ENCODE data around the gene DOK1.
A peak's percentile ranks its signal among the peaks of the same experiment; 100 is the strongest.

The DOK1 gene

GRCh38 chr2:74572178-74572925 is 17.8 kb downstream of the DOK1 start:
- DNase-seq: no peak

DNA sequence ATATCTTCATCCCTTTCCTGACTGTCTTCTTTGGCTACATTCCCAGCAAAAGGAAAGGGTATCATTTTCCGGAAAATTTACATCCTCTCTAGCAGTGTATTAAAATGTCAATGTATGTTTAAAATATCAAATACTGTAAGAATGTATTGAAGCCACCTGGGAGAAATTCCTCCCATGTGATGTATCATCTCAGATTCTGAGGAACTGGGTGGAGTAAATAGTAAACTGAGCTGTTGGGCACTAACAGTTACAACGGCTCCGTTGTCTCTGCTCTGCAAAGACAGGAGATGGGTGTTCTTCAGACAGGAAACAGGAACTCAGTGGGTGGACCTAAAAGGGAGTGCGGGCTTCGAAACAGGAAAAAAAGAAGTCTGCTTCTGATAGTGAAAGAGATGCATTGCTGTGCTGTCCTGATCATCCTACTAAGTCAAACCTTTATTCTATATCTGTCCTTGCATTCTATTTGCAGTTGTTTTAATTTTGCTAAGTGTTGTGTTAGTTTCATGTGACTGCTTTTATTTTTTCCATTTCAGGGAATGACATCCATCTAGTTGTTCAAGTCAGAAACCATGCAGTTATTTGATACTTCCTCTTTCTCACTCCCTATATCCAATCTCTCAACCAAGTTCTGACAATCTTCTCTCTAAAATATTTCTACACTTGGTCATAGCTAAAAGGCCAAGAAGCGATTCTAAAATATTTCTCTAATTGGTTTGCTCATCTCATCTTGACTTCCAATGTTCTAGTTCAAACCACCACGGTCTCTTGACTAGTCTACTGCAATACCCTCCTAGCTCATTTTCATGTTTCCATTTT is 19.4 kb downstream of the DOK1 start:
- DNase-seq: no peak

DNA sequence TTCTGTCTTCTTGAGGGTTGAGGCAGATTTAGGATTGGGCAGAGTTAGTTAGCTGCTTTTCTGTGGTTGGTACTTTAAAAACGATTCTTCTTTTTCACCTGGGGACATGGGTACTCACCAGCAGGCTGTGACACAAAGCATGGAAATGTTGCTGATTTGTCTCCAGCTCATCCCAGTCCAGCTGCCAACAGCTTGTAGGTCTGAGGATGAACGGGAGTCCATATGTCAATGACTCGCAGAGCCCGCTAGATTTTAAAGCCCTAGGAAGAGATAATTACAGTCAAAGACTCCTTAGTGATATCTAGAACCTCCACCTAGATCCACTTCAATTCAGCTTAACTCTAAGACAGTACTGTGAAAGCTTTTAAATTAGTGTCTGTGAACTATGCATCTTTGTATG is 20.8 kb downstream of the DOK1 start:
- DNase-seq: no peak

DNA sequence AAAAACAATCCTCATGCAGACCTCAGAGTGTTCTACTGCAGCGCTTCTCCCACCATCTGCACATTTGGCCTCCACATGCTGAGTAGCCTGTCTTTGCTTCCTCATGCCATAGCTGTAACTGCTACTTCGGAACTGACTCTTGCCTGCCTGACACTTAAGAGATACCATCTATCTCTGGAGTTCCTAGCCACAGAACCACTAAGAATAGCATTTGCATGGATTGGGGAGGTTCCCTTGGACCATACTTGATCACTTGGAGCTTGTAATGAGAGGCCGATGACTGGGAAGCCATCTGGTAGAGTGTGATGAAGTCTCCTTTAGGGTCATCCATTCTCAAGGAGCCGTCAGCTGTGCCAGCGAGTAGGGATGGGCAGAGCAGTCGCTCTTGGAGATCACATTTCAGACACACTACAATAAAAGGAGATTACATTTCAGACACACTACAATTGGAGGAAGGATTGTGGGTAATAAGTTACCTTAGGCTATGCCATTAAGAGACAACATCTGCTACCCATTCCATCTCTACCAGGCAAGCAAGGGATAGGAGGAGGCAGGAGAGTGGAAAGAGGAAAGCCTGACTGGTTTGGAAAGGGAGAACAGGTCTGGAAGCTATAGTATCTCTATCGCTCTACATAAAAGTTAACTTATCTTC is 21.8 kb downstream of the DOK1 start:
- DNase-seq: no peak

DNA sequence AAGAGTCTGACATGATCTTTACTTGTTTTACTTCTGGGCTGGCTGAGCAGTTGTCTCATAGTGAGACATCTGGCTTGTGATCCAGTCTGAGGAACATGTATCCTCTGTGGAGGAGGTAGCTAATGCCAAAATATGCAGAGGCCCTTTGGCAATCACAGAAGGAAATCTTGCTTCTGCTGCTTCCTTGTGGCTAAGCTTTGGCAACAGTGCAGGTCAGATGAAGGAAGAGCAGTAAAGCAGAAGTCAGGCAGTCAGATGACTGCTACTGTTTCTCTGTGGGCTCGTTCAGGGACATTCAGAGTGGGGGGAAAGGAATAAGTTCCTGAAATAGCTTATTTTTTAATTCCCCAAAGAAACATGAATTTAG is 22.3 kb downstream of the DOK1 start:
- no peak for DNase-seq

GRCh38 chr2:74577448-74577847 is 22.9 kb downstream of the DOK1 start:
- DNase-seq: no peak

- no peak for DNase-seq
Observed at GRCh38 chr2:74578408-74578807, 23.9 kb downstream of the DOK1 start.

- no peak for DNase-seq
Observed at GRCh38 chr2:74581463-74581862, 26.9 kb downstream of the DOK1 start.

DNA sequence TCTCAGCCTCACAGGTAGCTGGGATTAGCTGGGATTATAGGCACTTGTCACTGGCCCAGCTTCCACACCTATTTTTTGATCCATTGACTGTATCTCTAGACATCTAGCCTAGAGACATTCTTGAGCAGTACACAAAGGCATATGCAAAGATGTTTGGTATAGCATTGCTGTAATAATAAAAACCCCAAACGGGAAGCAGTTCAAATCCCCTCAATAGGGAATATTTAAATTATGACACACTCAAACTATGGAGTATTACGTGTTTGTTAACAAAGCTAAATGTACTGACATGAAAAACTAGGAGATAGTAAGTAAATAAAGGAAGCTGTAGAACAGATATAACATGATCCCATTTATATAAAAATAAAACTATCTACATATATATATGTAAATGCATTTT is 27.7 kb downstream of the DOK1 start:
- no peak for DNase-seq

GRCh38 chr2:74583504-74583903 is 29.0 kb downstream of the DOK1 start:
- DNase-seq: no peak

DNA sequence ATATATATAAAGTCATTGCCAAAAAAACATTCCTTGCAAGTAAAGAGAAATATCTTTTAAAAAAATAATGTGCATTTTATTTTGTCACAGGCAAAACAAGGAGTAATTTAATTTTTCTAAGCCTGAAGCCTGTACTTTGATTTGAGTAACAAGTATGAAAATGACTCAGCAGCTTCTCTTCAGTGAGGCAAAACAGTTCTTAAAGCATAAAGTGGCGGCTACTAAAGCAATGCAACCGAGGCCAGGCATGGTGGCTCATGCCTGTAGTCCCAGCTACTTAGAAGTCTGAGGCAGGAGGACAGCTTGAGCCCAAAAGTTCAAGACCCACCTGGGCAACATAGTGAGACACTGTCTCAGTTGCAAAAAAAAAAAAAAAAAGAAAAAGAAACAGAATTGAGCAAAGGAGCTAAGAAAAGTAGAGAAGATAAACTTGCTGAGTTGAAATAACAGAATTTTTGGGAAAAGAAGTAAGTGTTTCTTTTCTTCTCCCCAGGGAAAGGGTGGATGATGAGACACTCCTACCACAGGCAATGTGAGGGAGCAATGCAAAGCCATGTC is 29.6 kb downstream of the DOK1 start:
- DNase-seq: no peak

- DNase-seq: no peak
Observed at GRCh38 chr2:74585406-74586185, 31.1 kb downstream of the DOK1 start.

GRCh38 chr2:74587664-74588277 is 33.3 kb downstream of the DOK1 start:
- peak; percentile 30 for DNase-seq

DNA sequence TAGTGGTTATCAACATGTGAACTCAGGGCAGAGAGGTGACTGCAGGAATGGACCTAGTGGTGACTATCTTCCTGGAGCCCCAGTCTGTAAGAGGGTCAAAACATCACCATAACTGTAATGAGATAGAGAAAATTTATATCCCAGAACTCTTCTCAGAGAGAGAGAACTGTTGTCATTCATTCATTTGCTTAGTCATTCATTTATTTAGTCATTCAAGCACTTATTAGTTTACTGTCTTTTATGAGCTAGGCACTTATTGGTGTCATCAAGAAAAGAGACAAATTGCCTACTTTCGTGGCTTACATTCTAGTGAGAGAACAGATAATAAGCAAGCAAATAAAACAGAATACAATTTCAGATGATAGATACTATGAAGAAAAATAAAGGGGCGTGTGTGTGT is 34.1 kb downstream of the DOK1 start:
- DNase-seq: no peak

DNA sequence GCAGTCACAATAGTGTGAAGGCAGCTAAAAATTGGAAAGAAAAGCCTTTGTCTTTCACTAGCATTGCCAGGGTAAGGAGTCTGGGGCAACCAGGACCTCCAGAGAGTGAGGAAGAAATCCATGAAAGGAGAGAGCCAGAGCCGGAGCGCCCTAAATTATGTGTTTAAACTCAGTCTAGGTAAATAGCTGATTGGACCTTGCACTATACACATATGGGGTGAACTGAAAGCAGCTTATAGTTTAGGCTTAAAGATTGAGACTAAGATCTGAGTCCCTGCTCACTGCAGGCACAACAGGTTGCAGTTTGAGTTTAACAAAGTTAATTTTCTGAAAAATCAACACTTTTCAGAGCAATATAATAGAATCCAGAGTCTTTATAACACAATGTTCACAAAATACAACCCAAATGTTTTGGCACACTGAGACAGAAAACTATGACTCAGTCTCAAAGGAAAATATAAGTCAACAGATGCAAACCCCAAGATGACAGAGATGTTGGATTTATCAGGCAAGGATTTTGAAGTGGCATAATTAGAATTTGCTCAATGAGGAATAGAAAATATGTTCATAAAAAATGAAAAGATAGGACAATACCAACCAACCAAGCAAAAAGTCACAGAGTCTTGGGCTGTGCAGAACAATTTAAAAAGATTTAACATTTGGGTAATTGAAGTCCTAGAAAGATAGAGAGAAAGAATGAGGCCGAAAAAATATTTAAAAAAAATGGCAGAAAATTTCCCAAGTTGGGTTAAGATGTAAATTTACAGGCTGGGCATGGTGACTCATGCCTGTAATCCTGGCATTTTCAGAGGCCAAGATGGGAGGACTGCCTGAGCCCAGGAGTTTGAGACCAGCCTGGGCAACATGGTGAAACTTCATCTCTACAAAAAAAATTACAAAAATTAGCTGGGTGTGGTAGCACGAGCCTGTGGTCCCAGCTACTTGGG is 39.6 kb downstream of the DOK1 start:
- DNase-seq: no peak

GRCh38 chr2:74596584-74596983 is 42.1 kb downstream of the DOK1 start:
- DNase-seq: no peak

- peak; percentile 21 for DNase-seq
Observed at GRCh38 chr2:74597410-74597809, 42.9 kb downstream of the DOK1 start.

GRCh38 chr2:74599676-74600075 is 45.2 kb downstream of the DOK1 start:
- DNase-seq: no peak

DNA sequence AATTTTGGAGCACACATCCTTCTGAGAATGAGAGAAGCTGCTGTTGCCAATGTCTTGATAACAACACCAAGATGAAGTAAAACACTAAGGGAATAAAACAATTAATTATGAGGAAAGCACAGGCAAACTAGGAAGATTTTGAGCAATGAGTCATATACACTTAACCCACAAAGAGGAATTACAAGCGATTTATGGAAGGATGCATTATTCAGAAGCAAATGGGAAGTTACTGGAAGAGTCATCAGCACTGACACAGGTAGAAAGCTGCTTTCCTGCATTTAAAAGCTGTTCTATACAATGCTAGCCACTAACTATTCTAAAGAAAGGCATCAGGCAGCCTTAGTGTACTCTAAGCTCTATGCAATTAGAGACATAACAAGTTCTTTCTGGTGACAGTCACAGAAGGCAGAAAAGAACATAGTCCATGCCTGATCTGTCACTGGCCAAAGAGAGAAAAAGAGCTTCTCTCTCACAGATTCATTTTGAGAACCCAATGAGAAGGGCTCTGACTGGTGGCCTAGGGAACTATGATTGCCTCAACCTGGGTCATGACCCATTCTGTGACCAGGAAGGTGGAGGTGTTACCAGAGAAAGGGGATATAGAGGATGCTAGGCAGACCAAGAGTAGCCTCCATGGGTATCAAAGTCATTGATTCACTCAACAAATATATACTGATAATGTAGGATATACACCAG is 48.2 kb downstream of the DOK1 start:
- no peak for DNase-seq

- DNase-seq: no peak
Observed at GRCh38 chr2:74603282-74604000, 48.9 kb downstream of the DOK1 start.
